GM12891 (cell line): ENCODE data around the gene ROS1.

Experiments used
- POLR2A ChIP-seq: IDR thresholded peaks from 2 replicates; pipeline ENCODE4 v1.6.1; 2011; ENCODE audit warnings: low read depth, low read length, control low read depth
- POLR2AphosphoS5 ChIP-seq: IDR thresholded peaks from 2 replicates; pipeline ENCODE4 v1.6.1; 2011; ENCODE audit warnings: low read depth, low read length, control low read depth
- POU2F2 ChIP-seq: IDR thresholded peaks from 2 replicates; pipeline ENCODE4 v1.6.1; 2011; ENCODE audit warnings: low read depth, mild to moderate bottlenecking, control low read depth, low read length, moderate library complexity
- TAF1 ChIP-seq: IDR thresholded peaks from 2 replicates; pipeline ENCODE4 v1.6.1; 2011; ENCODE audit warnings: low read depth, low read length, control low read depth

DNA sequence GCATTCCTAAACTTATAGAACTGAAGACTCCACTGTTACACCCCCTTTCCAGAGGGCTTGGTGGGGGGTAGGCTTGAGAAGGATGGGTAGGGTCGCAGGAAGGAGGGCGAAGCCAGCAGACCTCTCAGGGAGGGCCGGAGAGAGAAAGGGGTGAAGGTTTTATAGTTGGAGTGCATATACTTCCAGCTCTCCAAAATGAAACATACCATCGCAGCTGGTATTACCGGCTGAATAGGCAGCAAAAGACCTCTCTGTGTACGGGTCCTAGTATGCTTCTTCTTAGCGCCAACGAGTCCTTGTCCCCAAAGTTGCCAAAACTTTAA is 161.4 kb downstream of the ROS1 start:
- TF ChIP-seq POLR2A (no peak), POLR2AphosphoS5 (no peak), POU2F2 (no peak), TAF1 (no peak)
